A549 (cell line): ENCODE measurements around the gene ADCY1. TPM values are rescaled to one million over a fixed set of nuclear protein-coding genes. Genes with fewer than 3 reads are reported as not detected.

Experiments used
- ATAC-seq, 2 experiments: fragments of 200-7000 bp in 1 of 2; fragments of >200 bp in 1 of 2; cut with Nextera tagmentation in 1 of 2; cut with Tn5 transposase in 1 of 2; 3 replicates each; pipeline versions ENCODE4 v1.8.0 to v1.9.1; 2018 to 2020; ENCODE audit warnings: mild to moderate bottlenecking in 1 of 2, moderate library complexity in 1 of 2
- CTCF ChIA-PET: fragments of 300-600 bp; sonication (Branson Sonifier 250); formaldehyde crosslinking; extraction: SDS; loops from one replicate; lab custom pipeline; 2021; ENCODE audit warnings: antibody characterized with exemption, inconsistent platforms; lab: Yijun Ruan, JAX
- POLR2A ChIA-PET: fragments of 350-600 bp; formaldehyde crosslinking; extraction: SDS; loops from one replicate; lab custom pipeline; 2021; ENCODE audit warnings: antibody characterized with exemption, inconsistent platforms; lab: Yijun Ruan, JAX
- DNase-seq, 2 experiments: peaks; one replicate each; pipeline versions ENCODE4 v3.0.0 to v3.0.0-alpha.2; 2011 to 2016; ENCODE audit warnings: low read depth in 1 of 2, low spot score in 1 of 2
- FAIRE-seq: peaks from 2 replicates; lab custom pipeline; 2011; peaks lifted over from hg19 to GRCh38; lab: Jason Lieb, UNC
- H3K27ac ChIP-seq, 2 experiments: fragments of >200 bp; sonication (Bioruptor Twin); formaldehyde crosslinking; 3 replicates each; pipeline ENCODE4 v1.5.1; 2016 to 2017
- H3K4me1 ChIP-seq: fragments of >200 bp; sonication (Bioruptor Twin); formaldehyde crosslinking; 3 replicates; pipeline ENCODE4 v1.6.1; 2016
- H3K4me2 ChIP-seq: fragments of >200 bp; sonication (Bioruptor Twin); formaldehyde crosslinking; 3 replicates; pipeline ENCODE4 v1.6.1; 2016
- H3K4me3 ChIP-seq: fragments of >200 bp; sonication (Bioruptor Twin); formaldehyde crosslinking; 3 replicates; pipeline ENCODE4 v1.5.1; 2016
- H3K9me3 ChIP-seq: fragments of >200 bp; sonication (Bioruptor Twin); formaldehyde crosslinking; 3 replicates; pipeline ENCODE4 v1.6.1; 2016
- CBX2 ChIP-seq: fragments of 200-600 bp; sonication (generic); IDR thresholded peaks from 2 replicates; pipeline ENCODE4 v1.6.1; 2016; ENCODE audit warnings: low read depth, mild to moderate bottlenecking, borderline replicate concordance
- CHD2 ChIP-seq: fragments of 150-350 bp; IDR thresholded peaks from 2 replicates; pipeline ENCODE4 v1.6.1; 2014; ENCODE audit warnings: low read length; ENCODE audit not compliant: partially characterized antibody
- ELK1 ChIP-seq: fragments of 150-350 bp; IDR thresholded peaks from 2 replicates; pipeline ENCODE4 v1.6.1; 2014; ENCODE audit warnings: low read depth, mild to moderate bottlenecking, low read length
- EP300 ChIP-seq, 2 experiments: fragments of >200 bp; sonication (Bioruptor Twin); formaldehyde crosslinking; IDR thresholded peaks; 2 replicates in 1 of 2; 3 replicates in 1 of 2; pipeline ENCODE4 v1.6.1; 2016 to 2017
- FOSB ChIP-seq: fragments of 250-450 bp; sonication (Bioruptor Pico); IDR thresholded peaks from 2 replicates; pipeline ENCODE4 v1.5.0; 2020; ENCODE audit warnings: mild to moderate bottlenecking, moderate library complexity
- HEYL ChIP-seq: fragments of 250-450 bp; sonication (Bioruptor Pico); IDR thresholded peaks from 2 replicates; pipeline ENCODE4 v1.8.0; 2021; ENCODE audit warnings: mild to moderate bottlenecking, moderate library complexity
- HMGXB4 ChIP-seq: fragments of 250-450 bp; sonication (Bioruptor Pico); IDR thresholded peaks from 2 replicates; pipeline ENCODE4 v1.5.0; 2021; ENCODE audit warnings: mild to moderate bottlenecking, moderate library complexity, borderline replicate concordance
- HOXB5 ChIP-seq: fragments of 250-450 bp; sonication (Bioruptor Pico); IDR thresholded peaks from 2 replicates; pipeline ENCODE4 v1.5.0; 2020; ENCODE audit warnings: mild to moderate bottlenecking, moderate library complexity
- JUN ChIP-seq, 2 experiments: fragments of >200 bp; sonication (Bioruptor Twin); formaldehyde crosslinking; IDR thresholded peaks; 2 replicates in 1 of 2; 3 replicates in 1 of 2; pipeline ENCODE4 v1.6.1; 2016 to 2017
- MAX ChIP-seq: IDR thresholded peaks from 2 replicates; pipeline ENCODE4 v1.6.1; 2012
- MYC ChIP-seq: IDR thresholded peaks from 2 replicates; pipeline ENCODE4 v1.6.1; 2012; ENCODE audit warnings: mild to moderate bottlenecking, inconsistent platforms, low read length, improper control_type of control experiment, borderline replicate concordance
- NPAS2 ChIP-seq: fragments of 250-450 bp; sonication (Bioruptor Pico); IDR thresholded peaks from 2 replicates; pipeline ENCODE4 v1.8.0; 2022; ENCODE audit warnings: mild to moderate bottlenecking, moderate library complexity, borderline replicate concordance
- NR3C1 ChIP-seq: fragments of >200 bp; sonication (Bioruptor Twin); formaldehyde crosslinking; IDR thresholded peaks from 3 replicates; pipeline ENCODE4 v1.6.1; 2017
- PHF8 ChIP-seq: fragments of 200-600 bp; sonication (generic); IDR thresholded peaks from 2 replicates; pipeline ENCODE4 v1.6.1; 2016; ENCODE audit warnings: low read depth, mild to moderate bottlenecking, antibody characterized with exemption, moderate library complexity, borderline replicate concordance
- RCOR1 ChIP-seq: fragments of 150-350 bp; IDR thresholded peaks from 2 replicates; pipeline ENCODE4 v1.6.1; 2014; ENCODE audit warnings: antibody characterized with exemption, low read length, low read depth
- RFX5 ChIP-seq: fragments of 450-650 bp; IDR thresholded peaks from 2 replicates; pipeline ENCODE4 v1.7.1; 2014; ENCODE audit warnings: antibody characterized with exemption, mild to moderate bottlenecking, moderate library complexity
- RNF2 ChIP-seq: fragments of 200-600 bp; sonication (generic); IDR thresholded peaks from 2 replicates; pipeline ENCODE4 v1.6.1; 2016; ENCODE audit warnings: low read depth, mild to moderate bottlenecking, antibody characterized with exemption, moderate library complexity, borderline replicate concordance
- TFCP2L1 ChIP-seq: fragments of 250-450 bp; sonication (Bioruptor Pico); IDR thresholded peaks from 2 replicates; pipeline ENCODE4 v1.5.0; 2021; ENCODE audit warnings: mild to moderate bottlenecking
- TP53 ChIP-seq: fragments of 250-450 bp; sonication (Bioruptor Pico); IDR thresholded peaks from 2 replicates; pipeline ENCODE4 v1.5.0; 2021; ENCODE audit warnings: mild to moderate bottlenecking, moderate library complexity
- ZNF302 ChIP-seq: fragments of 250-450 bp; sonication (Bioruptor Pico); IDR thresholded peaks from 2 replicates; pipeline ENCODE4 v1.9.0; 2021; ENCODE audit warnings: inconsistent platforms, mild to moderate bottlenecking, moderate library complexity
- WGBS: methylation state at CpG from one replicate; pipeline ENCODE4 v1.1.6; 2017; ENCODE audit errors: missing lambda C conversion rate; 5-methylcytosine and 5-hydroxymethylcytosine counted together
- polyA plus RNA-seq, 4 experiments: library from polyadenylated mRNA; depleted of rRNA in 3 of 4; stranded (reverse); fragments of >200 nt; fragmentation: RNase III in 1 of 4; extraction: RNeasy Plus Mini Kit Qiagen cat#74134 plus additional on column Dnase treatment in 1 of 4; gene quantifications; 2 replicates in 3 of 4; 3 replicates in 1 of 4; pipeline ENCODE4 v1.2.3, GENCODE V29; 2011 to 2017

Gene ADCY1
- polyA plus RNA-seq, 2 of the 4 experiments (the other 2 are of a cell fraction), result 1.3 to 1.7 TPM

GRCh38 chr7:45594745-45595535 is 20.8 kb downstream of the ADCY1 start:
- H3K4me3 ChIP-seq, result no peak overlapping the region
- POLR2A ChIA-PET, result no interaction called here
- no peak for DNase-seq
- no peak for ATAC-seq
- no peak for FAIRE-seq
- WGBS, result 57% methylated on average over 7 of the region's 7 CpGs
- CTCF ChIA-PET, result no interaction called here
- H3K9me3 ChIP-seq, result no peaks in the 10 kb centered on the region
- H3K27ac ChIP-seq, result no peak overlapping the region
- TF ChIP-seq JUN (IDR thresholded peaks at IDR 0.05), result no peak
- TF ChIP-seq TFCP2L1 (CRISPR knock-in tag), result no peak
- no peak for TF ChIP-seq CBX2
- TF ChIP-seq NR3C1, result no peak
- no peak overlapping the region for H3K4me2 ChIP-seq
- H3K4me1 ChIP-seq, result no peaks in the 10 kb centered on the region

GRCh38 chr7:45595809-45596664 is 21.9 kb downstream of the ADCY1 start:
- no peak overlapping the region for H3K27ac ChIP-seq
- DNase-seq, result no peak
- POLR2A ChIA-PET, result no interaction called here
- H3K4me1 ChIP-seq, result no peaks in the 10 kb centered on the region
- CTCF ChIA-PET, result interaction anchor here (0.5 kb wide), 1 partner anchor 68 kb away, joined by 3 read pairs; no protein-coding TSS in a partner anchor
- no peak for FAIRE-seq
- H3K4me3 ChIP-seq, result no peak overlapping the region
- WGBS, result 44% methylated on average over 6 of the region's 9 CpGs
- no peak for ATAC-seq
- TF ChIP-seq ZNF302 (CRISPR knock-in tag) (no peak), RNF2 (no peak), MYC (no peak), FOSB (CRISPR knock-in tag) (no peak), HMGXB4 (CRISPR knock-in tag) (no peak), HEYL (CRISPR knock-in tag) (no peak), RCOR1 (no peak), ELK1 (no peak), HOXB5 (no peak), RFX5 (no peak), CHD2 (no peak), NPAS2 (no peak), TP53 (no peak), PHF8 (no peak), MAX (no peak), EP300 (IDR thresholded peaks at IDR 0.05) (no peak), TFCP2L1 (CRISPR knock-in tag) (no peak)
- no peaks in the 10 kb centered on the region for H3K9me3 ChIP-seq
- H3K4me2 ChIP-seq, result no peak overlapping the region
